ENCODE data around the gene SLC5A3. TPM values are rescaled to one million over a fixed set of nuclear protein-coding genes. Genes with fewer than 3 reads are reported as not detected.

SLC5A3 gene
- total RNA-seq, result 45.4 and 48.0 TPM in 2 replicates

GRCh38 chr21:34073032-34073748 is at the start of gene SLC5A3, which contains the start of gene MRPS6:
Gene SLC5A3, plus strand, starts transcription at chr21:34073578. Its CDS starts 21,621 bp downstream, at chr21:34095199.
Gene MRPS6, plus strand, starts transcription at chr21:34073578. Its CDS starts 123 bp downstream, at chr21:34073701.
- Mint-ChIP-seq H3K9me3 (no peaks in the 10 kb centered on the region), H3K27me3 (ENCODE audit: insufficient read depth) (peaks cover 4% of the 10 kb centered on the region), H3K27ac (peak within 1 kb of the TSS; percentile 90), H3K36me3 (ENCODE audit: low read depth) (peaks cover 35% of the 10 kb centered on the region), H3K4me3 (peak within 1 kb of the TSS; percentile 96), H3K4me1 (ENCODE audit: low read depth) (peaks cover 43% of the 10 kb centered on the region)
- peak; percentile 67 for DNase-seq (ENCODE audit: low spot score)
- intact Hi-C loops (cut with micrococcal nuclease), result loop anchor here (2.0 to 10.0 kb wide), 4 partner anchors 50 to 542 kb away; partner anchors contain the start of genes DONSON and RCAN1

DNA sequence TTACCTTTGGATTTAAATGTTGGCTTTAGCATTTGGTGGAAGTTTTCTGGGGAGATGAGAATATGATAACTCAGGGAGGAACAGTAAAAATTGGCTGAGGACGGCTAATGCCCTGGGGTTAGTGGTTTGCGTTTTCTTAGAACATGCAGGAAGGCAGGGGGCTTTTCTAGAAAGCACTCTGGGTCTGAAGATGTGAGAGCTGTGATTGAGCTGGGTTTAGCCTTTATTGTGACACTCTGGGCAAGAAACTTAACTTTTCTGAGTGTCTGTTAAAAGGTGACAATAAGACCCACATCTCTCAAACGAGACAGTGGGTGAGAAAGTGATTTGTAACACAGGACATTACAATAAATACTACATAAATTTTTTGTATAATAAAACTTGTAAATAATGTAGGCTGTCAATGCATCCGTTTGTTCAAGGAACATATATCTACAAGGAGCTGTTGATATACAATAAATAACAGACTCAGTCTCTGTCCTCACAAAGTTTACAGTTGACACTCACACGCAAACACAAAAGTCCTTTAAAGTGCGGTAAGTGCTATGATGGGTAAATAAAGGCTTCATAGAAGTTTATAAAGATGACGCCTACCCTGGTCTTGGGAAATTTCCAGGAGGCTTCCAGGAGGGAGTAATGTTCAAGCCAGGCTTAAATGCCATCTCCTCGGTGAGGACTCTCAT is 49.5 kb upstream of the SLC5A3 start:
- no peak for DNase-seq (ENCODE audit: low spot score)
- Mint-ChIP-seq H3K36me3 (ENCODE audit: low read depth) (peaks cover 6% of the 10 kb centered on the region), H3K4me3 (no peak overlapping the region), H3K27ac (no peak overlapping the region), H3K4me1 (ENCODE audit: low read depth) (peaks cover 5% of the 10 kb centered on the region), H3K9me3 (peaks cover 9% of the 10 kb centered on the region), H3K27me3 (ENCODE audit: insufficient read depth) (no peaks in the 10 kb centered on the region)
- intact Hi-C loops (cut with micrococcal nuclease), result loop anchor here (1.0 to 5.0 kb wide), 7 partner anchors 8 to 103 kb away; partner anchors contain the start of genes MRPS6 and SLC5A3

DNA sequence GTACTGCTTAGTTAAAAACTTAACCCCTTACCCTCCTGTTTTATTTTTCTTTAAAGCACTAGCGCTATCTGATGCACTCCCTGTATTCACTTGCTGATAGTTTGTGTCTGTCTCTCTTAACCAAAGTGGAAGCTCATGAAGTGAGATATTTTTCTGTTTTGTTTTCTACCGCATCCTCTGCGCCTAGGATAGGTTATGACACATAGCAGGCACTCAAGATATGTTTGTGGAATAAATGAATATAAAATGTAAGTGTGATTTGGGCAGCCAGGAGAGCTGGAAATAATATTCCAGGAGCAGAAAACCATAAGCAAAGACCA is 49.0 kb upstream of the SLC5A3 start:
- Mint-ChIP-seq H3K4me3 (no peak overlapping the region), H3K9me3 (peaks cover 9% of the 10 kb centered on the region), H3K27me3 (ENCODE audit: insufficient read depth) (no peaks in the 10 kb centered on the region), H3K27ac (no peak overlapping the region), H3K4me1 (ENCODE audit: low read depth) (no peaks in the 10 kb centered on the region), H3K36me3 (ENCODE audit: low read depth) (peaks cover 6% of the 10 kb centered on the region)
- intact Hi-C loops (cut with micrococcal nuclease), result loop anchor here (5.0 kb wide), 1 partner anchor 103 kb away; no protein-coding TSS in a partner anchor
- DNase-seq (ENCODE audit: low spot score), result no peak

DNA sequence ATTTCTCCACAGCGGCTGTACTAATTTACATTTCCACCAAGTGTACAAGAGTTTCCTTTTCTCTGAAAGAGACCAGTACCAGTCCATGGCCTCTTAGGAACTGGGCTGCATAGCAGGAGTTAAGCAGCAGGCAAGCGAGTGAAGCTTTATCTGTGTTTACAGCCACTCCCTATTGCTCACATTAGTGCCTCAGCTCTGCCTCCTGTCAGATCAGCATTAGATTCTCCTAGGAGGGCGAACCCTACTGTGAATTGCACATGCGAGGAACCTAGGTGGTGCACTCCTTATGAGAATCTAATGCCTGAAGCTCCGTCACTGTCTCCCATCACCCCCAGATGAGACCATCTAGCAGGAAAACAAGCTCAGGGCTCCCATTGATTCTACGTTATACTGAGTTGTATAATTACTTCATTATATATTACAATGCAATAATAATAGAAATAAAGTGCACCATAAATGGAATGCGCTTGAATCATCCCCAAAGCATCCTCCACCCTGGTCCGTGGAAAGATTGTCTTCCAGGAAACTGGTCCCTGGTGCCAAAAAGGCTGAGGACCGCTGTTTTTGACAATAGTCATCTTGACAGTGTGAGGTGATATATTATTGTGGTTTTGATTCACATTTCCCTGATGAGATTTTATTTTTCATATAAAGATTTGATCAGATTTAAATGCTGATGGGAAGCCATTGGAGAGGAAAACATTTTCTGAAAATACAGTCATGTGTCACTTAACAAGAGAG is 45.5 kb upstream of the SLC5A3 start:
- Mint-ChIP-seq H3K4me1 (ENCODE audit: low read depth) (peaks cover 27% of the 10 kb centered on the region), H3K36me3 (ENCODE audit: low read depth) (peaks cover 3% of the 10 kb centered on the region), H3K27ac (no peak overlapping the region), H3K9me3 (peaks cover 4% of the 10 kb centered on the region), H3K4me3 (no peak overlapping the region), H3K27me3 (ENCODE audit: insufficient read depth) (no peaks in the 10 kb centered on the region)
- DNase-seq (ENCODE audit: low spot score), result no peak
- intact Hi-C loops (cut with micrococcal nuclease), result no loop called here

DNA sequence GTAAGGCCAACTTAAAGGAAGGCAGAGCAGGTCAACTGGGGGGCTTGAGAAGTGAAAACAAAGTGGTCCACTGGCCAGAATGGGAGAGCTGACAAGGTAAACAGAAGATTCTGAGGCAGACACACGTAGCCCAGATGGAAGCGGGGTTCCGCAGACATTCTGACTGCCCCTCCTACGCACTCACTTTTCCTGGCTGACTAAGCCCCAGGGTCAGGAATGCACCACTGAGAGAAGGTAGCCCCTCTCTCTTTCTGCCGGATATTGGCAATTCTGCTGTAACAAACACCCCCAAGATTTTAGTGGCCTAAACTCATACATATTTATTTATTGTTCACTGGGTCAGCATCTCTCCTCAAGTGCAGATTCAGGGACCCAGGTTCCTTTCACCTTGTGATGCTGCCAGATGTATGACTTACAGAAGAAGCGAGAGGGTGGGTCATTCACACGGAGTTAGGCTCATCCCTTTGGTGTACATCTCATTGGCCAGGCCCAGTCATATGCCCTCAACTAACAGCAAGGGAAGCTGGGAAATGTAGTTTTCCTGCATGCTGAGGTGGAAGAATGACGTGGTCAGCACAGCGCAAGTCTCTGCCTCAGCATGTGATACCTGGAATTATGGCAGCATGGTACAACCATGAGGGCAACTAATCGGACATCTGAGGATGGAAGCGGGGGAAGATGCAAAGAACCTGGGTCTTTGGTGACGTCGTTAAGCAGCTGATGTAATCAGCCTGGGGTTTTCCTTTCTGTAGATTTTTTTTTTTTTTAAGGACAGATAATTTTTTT is 43.4 kb upstream of the SLC5A3 start:
- Mint-ChIP-seq H3K4me1 (ENCODE audit: low read depth) (peaks cover 30% of the 10 kb centered on the region), H3K27me3 (ENCODE audit: insufficient read depth) (no peaks in the 10 kb centered on the region), H3K4me3 (peak overlapping the region; percentile 51), H3K36me3 (ENCODE audit: low read depth) (peaks cover 3% of the 10 kb centered on the region), H3K9me3 (peaks cover 9% of the 10 kb centered on the region), H3K27ac (peak overlapping the region; percentile 96)
- peak; percentile 42 for DNase-seq (ENCODE audit: low spot score)
- intact Hi-C loops (cut with micrococcal nuclease), result loop anchor here (2.0 to 5.0 kb wide), 2 partner anchors 15 to 113 kb away; partner anchors contain the start of gene ATP5PO

DNA sequence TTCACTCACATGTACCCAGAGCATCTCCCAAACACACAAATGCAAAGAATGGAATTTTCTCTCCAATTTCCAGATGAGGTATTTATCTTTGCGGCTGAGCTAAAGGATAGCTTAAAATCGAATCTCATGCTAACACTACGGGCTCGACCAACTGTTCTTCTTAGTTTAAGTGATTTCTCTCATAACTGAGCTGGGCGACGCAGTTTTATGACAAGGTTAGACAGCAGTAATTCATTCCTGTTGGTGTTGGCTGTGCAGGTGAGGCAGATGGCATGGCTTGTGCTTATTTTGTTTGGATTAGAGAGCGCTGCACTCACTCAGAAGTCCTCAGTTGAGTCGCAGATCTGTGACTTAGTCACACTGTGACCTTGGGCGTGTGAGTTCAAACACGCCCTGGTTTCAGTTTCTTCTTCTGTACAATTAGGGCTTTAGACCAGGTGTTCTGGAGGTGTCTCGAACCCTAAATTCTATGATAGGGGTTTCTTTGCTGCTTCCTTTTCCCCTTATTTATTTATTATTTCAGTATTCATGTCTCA is 41.5 kb upstream of the SLC5A3 start:
- Mint-ChIP-seq H3K27me3 (ENCODE audit: insufficient read depth) (no peaks in the 10 kb centered on the region), H3K27ac (no peak overlapping the region), H3K36me3 (ENCODE audit: low read depth) (peaks cover 3% of the 10 kb centered on the region), H3K4me1 (ENCODE audit: low read depth) (peaks cover 30% of the 10 kb centered on the region), H3K4me3 (no peak overlapping the region), H3K9me3 (peaks cover 14% of the 10 kb centered on the region)
- no peak for DNase-seq (ENCODE audit: low spot score)
- intact Hi-C loops (cut with micrococcal nuclease), result loop anchor here (1.0 to 5.0 kb wide), 4 partner anchors 9 to 115 kb away; partner anchors contain the start of gene ATP5PO

- no peaks in the 10 kb centered on the region for H3K27me3 Mint-ChIP-seq (ENCODE audit: insufficient read depth)
- peaks cover 25% of the 10 kb centered on the region for H3K9me3 Mint-ChIP-seq
Measured at GRCh38 chr21:34034369-34035014, 38.9 kb upstream of the SLC5A3 start.

GRCh38 chr21:34035619-34036354 is 37.6 kb upstream of the SLC5A3 start:
- Mint-ChIP-seq H3K27ac (no peak overlapping the region), H3K36me3 (ENCODE audit: low read depth) (peaks cover 8% of the 10 kb centered on the region)
- intact Hi-C loops (cut with micrococcal nuclease), result no loop called here

More at GRCh38 chr21:34034369-34035014, 38.9 kb upstream of the SLC5A3 start:
- no peak overlapping the region for H3K4me3 Mint-ChIP-seq
- H3K36me3 Mint-ChIP-seq (ENCODE audit: low read depth), result peaks cover 10% of the 10 kb centered on the region
- peaks cover 30% of the 10 kb centered on the region for H3K4me1 Mint-ChIP-seq (ENCODE audit: low read depth)
- intact Hi-C loops (cut with micrococcal nuclease), result loop anchor here (5.0 kb wide), 1 partner anchor 117 kb away; the partner anchor contains the start of gene ATP5PO
- DNase-seq (ENCODE audit: low spot score), result no peak
- no peak overlapping the region for H3K27ac Mint-ChIP-seq

GRCh38 chr21:34037009-34037795 is 36.2 kb upstream of the SLC5A3 start:
- H3K27ac Mint-ChIP-seq, result no peak overlapping the region
- DNase-seq (ENCODE audit: low spot score), result no peak
- H3K9me3 Mint-ChIP-seq, result peaks cover 22% of the 10 kb centered on the region
- no peak overlapping the region for H3K4me3 Mint-ChIP-seq
- peaks cover 10% of the 10 kb centered on the region for H3K4me1 Mint-ChIP-seq (ENCODE audit: low read depth)
- peaks cover 6% of the 10 kb centered on the region for H3K36me3 Mint-ChIP-seq (ENCODE audit: low read depth)
- H3K27me3 Mint-ChIP-seq (ENCODE audit: insufficient read depth), result peaks cover 7% of the 10 kb centered on the region
- intact Hi-C loops (cut with micrococcal nuclease), result no loop called here

More at GRCh38 chr21:34035619-34036354, 37.6 kb upstream of the SLC5A3 start:
- H3K9me3 Mint-ChIP-seq, result peaks cover 22% of the 10 kb centered on the region
- no peaks in the 10 kb centered on the region for H3K27me3 Mint-ChIP-seq (ENCODE audit: insufficient read depth)
- H3K4me1 Mint-ChIP-seq (ENCODE audit: low read depth), result peaks cover 21% of the 10 kb centered on the region
- no peak for DNase-seq (ENCODE audit: low spot score)
- no peak overlapping the region for H3K4me3 Mint-ChIP-seq

DNA sequence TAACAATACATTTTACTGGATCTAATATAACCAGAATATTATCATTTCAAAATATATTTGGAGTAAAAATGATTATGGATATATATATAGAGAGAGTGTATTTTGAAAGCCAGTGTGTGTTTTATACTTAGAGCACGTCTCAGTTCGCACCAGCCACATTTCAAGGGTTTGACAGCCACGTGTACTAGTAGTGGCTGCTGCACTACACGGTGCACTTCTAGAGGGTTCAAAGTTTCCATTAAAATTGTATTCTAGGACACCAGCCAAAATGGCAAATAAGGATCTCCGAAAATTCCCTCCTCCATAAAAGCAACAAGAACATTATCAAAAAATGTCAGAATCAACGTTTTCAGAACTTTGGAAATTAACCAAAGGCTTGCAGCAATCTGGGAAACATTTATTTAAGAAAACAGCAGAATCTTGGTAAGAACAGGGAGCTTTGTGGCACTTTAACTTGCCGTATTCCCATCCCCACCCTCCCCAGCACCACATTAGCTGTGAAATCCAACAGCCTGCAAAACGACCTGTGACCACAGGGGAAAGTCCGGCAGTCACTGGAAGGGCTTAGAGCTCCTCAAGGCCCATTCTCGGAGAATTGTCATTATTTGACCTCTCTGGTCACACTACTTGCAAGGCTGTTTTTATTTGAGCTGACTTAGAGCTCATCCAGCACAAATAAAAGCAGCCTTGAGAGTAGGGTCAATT is 33.5 kb upstream of the SLC5A3 start:
- Mint-ChIP-seq H3K27ac (no peak overlapping the region), H3K9me3 (peaks cover 18% of the 10 kb centered on the region), H3K4me1 (ENCODE audit: low read depth) (no peaks in the 10 kb centered on the region), H3K4me3 (no peak overlapping the region), H3K36me3 (ENCODE audit: low read depth) (peaks cover 6% of the 10 kb centered on the region), H3K27me3 (ENCODE audit: insufficient read depth) (peaks cover 9% of the 10 kb centered on the region)
- DNase-seq (ENCODE audit: low spot score), result no peak
- intact Hi-C loops (cut with micrococcal nuclease), result no loop called here

Data from activated T-helper 1 cell treated with anti-CD3 and anti-CD28 coated beads, Interleukin-12 subunit alpha, Interleukin-12 subunit beta, Interleukin-2, Interleukin-4 antibody, amounts not matched to agents 30 ng/mL and 10 ng/mL and 1 ng/mL, durations not matched to agents 14 hours and 24 hours and 36 hours (primary cell).